GM12892 (cell line): ENCODE results near the gene ASB10.

Experiments used
- POLR2A ChIP-seq: IDR thresholded peaks from 2 replicates; pipeline ENCODE4 v1.6.1; 2011; ENCODE audit warnings: low read depth, low read length, control low read depth
- POLR2AphosphoS5 ChIP-seq: IDR thresholded peaks from 2 replicates; pipeline ENCODE4 v1.6.1; 2011; ENCODE audit warnings: low read depth, low read length, control low read depth
- TAF1 ChIP-seq: IDR thresholded peaks from 2 replicates; pipeline ENCODE4 v1.6.1; 2011; ENCODE audit warnings: low read depth, mild to moderate bottlenecking, control low read depth, low read length, borderline replicate concordance

DNA sequence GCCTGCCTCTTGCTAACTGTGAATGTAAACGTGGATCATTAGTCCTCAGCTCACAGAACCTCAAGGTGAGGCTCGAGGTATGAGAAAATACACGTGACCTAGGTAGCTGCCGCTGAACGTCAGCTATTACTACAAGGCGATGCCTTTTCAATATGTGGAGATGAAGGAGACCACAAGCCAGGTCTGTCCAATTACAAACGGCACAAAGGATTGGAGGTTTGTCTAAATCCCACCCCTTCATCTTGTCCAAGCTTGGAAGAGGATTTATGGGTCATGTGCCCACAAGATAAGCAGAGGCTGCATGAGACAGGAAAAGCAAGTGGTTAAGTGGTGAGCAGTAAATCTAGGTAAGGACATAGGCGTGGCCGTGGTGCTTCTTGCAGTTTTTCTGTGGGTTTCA is 19.9 kb upstream of the ASB10 start:
- no peak for TF ChIP-seq POLR2A
- TF ChIP-seq POLR2AphosphoS5 = no peak
- TF ChIP-seq TAF1 = no peak
